Measurements from ENCODE around the gene MRPL24.

DNA sequence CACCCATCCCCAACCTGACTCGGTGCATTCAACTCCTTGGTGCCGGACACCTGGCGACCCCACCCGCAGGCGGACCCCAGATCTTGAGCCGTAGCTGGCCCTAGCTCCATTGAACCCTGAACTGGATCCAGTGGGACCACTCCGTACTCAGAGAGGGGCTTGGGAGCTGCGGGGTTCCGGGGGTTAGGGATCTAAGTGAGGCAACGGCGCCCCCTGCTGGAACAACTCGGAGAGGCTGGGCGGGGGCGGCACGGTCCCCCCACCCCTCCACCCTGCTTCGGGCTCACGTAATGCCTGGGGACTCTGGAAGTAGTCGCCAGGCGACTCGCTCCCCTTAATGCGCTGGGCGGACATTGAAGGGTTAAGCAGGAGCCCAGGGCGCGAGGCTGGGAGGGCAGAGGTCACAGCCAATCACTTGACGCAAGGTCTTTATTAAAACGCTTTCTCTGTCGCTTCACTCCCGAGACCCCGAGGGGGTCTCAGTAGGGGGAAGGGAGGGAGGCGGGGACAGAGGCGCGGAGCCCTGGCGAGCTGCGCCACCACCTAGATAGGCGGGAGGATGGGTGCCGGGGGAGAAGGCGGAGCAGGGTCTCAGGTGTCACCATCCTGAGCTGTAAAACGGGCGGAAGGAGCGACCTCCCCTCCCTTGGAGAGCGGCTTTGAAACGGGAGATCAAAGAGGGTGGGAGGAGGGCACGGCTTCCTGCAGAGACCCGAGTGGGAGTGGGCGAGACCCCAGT is 34.8 kb downstream of the MRPL24 start:
- no peak for TF ChIP-seq EP300 (IDR thresholded peaks at IDR 0.05)
- TF ChIP-seq, protein P1, sequence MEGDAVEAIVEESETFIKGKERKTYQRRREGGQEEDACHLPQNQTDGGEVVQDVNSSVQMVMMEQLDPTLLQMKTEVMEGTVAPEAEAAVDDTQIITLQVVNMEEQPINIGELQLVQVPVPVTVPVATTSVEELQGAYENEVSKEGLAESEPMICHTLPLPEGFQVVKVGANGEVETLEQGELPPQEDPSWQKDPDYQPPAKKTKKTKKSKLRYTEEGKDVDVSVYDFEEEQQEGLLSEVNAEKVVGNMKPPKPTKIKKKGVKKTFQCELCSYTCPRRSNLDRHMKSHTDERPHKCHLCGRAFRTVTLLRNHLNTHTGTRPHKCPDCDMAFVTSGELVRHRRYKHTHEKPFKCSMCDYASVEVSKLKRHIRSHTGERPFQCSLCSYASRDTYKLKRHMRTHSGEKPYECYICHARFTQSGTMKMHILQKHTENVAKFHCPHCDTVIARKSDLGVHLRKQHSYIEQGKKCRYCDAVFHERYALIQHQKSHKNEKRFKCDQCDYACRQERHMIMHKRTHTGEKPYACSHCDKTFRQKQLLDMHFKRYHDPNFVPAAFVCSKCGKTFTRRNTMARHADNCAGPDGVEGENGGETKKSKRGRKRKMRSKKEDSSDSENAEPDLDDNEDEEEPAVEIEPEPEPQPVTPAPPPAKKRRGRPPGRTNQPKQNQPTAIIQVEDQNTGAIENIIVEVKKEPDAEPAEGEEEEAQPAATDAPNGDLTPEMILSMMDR (IDR thresholded peaks at IDR 0.05) = peak in 3 of 4 experiments; percentile 70 to 84 (median 76)
- no peak for TF ChIP-seq POLR2AphosphoS5 (IDR thresholded peaks at IDR 0.05)
